PFSK-1 (cell line): ENCODE measurements around the gene XRCC3.

Experiments used
- FOXP2 ChIP-seq: optimal IDR thresholded peaks from 2 replicates; pipeline ENCODE3; 2011; ENCODE audit warnings: borderline replicate concordance, control low read depth, inconsistent platforms; ENCODE audit not compliant: insufficient read depth; ENCODE audit errors: extremely low read length, extremely low read depth
- POLR2AphosphoS5 ChIP-seq: IDR thresholded peaks from 2 replicates; pipeline ENCODE4 v1.6.1; 2012; ENCODE audit warnings: low read depth, mild to moderate bottlenecking, control low read depth, low read length, moderate library complexity
- SIN3A ChIP-seq: IDR thresholded peaks from 2 replicates; pipeline ENCODE4 v1.6.1; 2012; ENCODE audit warnings: mild to moderate bottlenecking, low read length, moderate library complexity, borderline replicate concordance; ENCODE audit not compliant: insufficient read depth
- TAF1 ChIP-seq: IDR thresholded peaks from 2 replicates; pipeline ENCODE4 v1.6.1; 2012; ENCODE audit warnings: low read length, control low read depth, borderline replicate concordance; ENCODE audit not compliant: insufficient read depth
- TF ChIP-seq, protein P1 (sequence below), 2 experiments: IDR thresholded peaks; 2 replicates each; pipeline versions ENCODE4 v1.6.1 to v1.8.0; 2011 to 2012; ENCODE audit warnings: low read depth in 2 of 2, low read length in 2 of 2, control low read depth in 1 of 2, inconsistent platforms in 1 of 2, mild to moderate bottlenecking in 1 of 2, moderate library complexity in 1 of 2; ENCODE audit not compliant: insufficient read depth in 1 of 2

- TF ChIP-seq POLR2AphosphoS5 (no peak), SIN3A (no peak), TAF1 (no peak), FOXP2 (no peak)
- TF ChIP-seq, protein P1, sequence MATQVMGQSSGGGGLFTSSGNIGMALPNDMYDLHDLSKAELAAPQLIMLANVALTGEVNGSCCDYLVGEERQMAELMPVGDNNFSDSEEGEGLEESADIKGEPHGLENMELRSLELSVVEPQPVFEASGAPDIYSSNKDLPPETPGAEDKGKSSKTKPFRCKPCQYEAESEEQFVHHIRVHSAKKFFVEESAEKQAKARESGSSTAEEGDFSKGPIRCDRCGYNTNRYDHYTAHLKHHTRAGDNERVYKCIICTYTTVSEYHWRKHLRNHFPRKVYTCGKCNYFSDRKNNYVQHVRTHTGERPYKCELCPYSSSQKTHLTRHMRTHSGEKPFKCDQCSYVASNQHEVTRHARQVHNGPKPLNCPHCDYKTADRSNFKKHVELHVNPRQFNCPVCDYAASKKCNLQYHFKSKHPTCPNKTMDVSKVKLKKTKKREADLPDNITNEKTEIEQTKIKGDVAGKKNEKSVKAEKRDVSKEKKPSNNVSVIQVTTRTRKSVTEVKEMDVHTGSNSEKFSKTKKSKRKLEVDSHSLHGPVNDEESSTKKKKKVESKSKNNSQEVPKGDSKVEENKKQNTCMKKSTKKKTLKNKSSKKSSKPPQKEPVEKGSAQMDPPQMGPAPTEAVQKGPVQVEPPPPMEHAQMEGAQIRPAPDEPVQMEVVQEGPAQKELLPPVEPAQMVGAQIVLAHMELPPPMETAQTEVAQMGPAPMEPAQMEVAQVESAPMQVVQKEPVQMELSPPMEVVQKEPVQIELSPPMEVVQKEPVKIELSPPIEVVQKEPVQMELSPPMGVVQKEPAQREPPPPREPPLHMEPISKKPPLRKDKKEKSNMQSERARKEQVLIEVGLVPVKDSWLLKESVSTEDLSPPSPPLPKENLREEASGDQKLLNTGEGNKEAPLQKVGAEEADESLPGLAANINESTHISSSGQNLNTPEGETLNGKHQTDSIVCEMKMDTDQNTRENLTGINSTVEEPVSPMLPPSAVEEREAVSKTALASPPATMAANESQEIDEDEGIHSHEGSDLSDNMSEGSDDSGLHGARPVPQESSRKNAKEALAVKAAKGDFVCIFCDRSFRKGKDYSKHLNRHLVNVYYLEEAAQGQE (IDR thresholded peaks at IDR 0.05; ENCODE audit: insufficient read depth in 1 of 2, low read depth in 2 of 2, low read length in 2 of 2) = no peak
Measured at GRCh38 chr14:103713304-103714062, 1.8 kb downstream of the XRCC3 start.
